Mesothelial cell of epicardium (in vitro differentiated cells): ENCODE measurements around the gene RER1. TPM values are rescaled to one million over a fixed set of nuclear protein-coding genes. Genes with fewer than 3 reads are reported as not detected.

ENCODE experiments used
- DNase-seq, 2 experiments: peaks; one replicate each; pipeline ENCODE4 v3.0.0; 2021; ENCODE audit warnings: low spot score in 2 of 2; ENCODE audit not compliant: unreplicated experiment in 2 of 2
- H3K27ac Mint-ChIP-seq: 2 replicates; pipeline ENCODE4 v1.8.0; 2021; ENCODE audit warnings: mixed read lengths
- H3K27me3 Mint-ChIP-seq: 2 replicates; pipeline ENCODE4 v1.8.0; 2021; ENCODE audit warnings: low read depth, mixed read lengths
- H3K36me3 Mint-ChIP-seq: 2 replicates; pipeline ENCODE4 v1.8.0; 2021; ENCODE audit warnings: mixed read lengths
- H3K4me1 Mint-ChIP-seq: 2 replicates; pipeline ENCODE4 v1.8.0; 2021; ENCODE audit warnings: mixed read lengths
- H3K4me3 Mint-ChIP-seq: 2 replicates; pipeline ENCODE4 v1.8.0; 2021; ENCODE audit warnings: mild to moderate bottlenecking, moderate library complexity, mixed read lengths
- H3K9me3 Mint-ChIP-seq: 2 replicates; pipeline ENCODE4 v1.8.0; 2021; ENCODE audit warnings: mixed read lengths
- total RNA-seq: library from RNA; stranded (reverse); gene quantifications from 3 replicates; pipeline ENCODE4 v1.2.1, GENCODE V29; 2021
- TF ChIP-seq, protein P1 (sequence below): fragments of 200-600 bp; sonication (generic); IDR thresholded peaks from one replicate; pipeline ENCODE4 v1.5.0; 2021; ENCODE audit warnings: antibody characterized with exemption; ENCODE audit not compliant: unreplicated experiment

The RER1 gene
- total RNA-seq, 1 donor from 2014 or later: 95.1 TPM

- no peak overlapping the region for H3K27ac Mint-ChIP-seq
- no peaks in the 10 kb centered on the region for H3K36me3 Mint-ChIP-seq
- H3K9me3 Mint-ChIP-seq: no peaks in the 10 kb centered on the region
- peak overlapping the region; percentile 41 for H3K4me3 Mint-ChIP-seq
- no peak for DNase-seq
- TF ChIP-seq, protein P1, sequence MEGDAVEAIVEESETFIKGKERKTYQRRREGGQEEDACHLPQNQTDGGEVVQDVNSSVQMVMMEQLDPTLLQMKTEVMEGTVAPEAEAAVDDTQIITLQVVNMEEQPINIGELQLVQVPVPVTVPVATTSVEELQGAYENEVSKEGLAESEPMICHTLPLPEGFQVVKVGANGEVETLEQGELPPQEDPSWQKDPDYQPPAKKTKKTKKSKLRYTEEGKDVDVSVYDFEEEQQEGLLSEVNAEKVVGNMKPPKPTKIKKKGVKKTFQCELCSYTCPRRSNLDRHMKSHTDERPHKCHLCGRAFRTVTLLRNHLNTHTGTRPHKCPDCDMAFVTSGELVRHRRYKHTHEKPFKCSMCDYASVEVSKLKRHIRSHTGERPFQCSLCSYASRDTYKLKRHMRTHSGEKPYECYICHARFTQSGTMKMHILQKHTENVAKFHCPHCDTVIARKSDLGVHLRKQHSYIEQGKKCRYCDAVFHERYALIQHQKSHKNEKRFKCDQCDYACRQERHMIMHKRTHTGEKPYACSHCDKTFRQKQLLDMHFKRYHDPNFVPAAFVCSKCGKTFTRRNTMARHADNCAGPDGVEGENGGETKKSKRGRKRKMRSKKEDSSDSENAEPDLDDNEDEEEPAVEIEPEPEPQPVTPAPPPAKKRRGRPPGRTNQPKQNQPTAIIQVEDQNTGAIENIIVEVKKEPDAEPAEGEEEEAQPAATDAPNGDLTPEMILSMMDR: no peak
- H3K4me1 Mint-ChIP-seq: peaks cover 5% of the 10 kb centered on the region
- peaks cover 72% of the 10 kb centered on the region for H3K27me3 Mint-ChIP-seq
Measured at GRCh38 chr1:2442661-2443060, 51.0 kb downstream of the RER1 start.

DNA sequence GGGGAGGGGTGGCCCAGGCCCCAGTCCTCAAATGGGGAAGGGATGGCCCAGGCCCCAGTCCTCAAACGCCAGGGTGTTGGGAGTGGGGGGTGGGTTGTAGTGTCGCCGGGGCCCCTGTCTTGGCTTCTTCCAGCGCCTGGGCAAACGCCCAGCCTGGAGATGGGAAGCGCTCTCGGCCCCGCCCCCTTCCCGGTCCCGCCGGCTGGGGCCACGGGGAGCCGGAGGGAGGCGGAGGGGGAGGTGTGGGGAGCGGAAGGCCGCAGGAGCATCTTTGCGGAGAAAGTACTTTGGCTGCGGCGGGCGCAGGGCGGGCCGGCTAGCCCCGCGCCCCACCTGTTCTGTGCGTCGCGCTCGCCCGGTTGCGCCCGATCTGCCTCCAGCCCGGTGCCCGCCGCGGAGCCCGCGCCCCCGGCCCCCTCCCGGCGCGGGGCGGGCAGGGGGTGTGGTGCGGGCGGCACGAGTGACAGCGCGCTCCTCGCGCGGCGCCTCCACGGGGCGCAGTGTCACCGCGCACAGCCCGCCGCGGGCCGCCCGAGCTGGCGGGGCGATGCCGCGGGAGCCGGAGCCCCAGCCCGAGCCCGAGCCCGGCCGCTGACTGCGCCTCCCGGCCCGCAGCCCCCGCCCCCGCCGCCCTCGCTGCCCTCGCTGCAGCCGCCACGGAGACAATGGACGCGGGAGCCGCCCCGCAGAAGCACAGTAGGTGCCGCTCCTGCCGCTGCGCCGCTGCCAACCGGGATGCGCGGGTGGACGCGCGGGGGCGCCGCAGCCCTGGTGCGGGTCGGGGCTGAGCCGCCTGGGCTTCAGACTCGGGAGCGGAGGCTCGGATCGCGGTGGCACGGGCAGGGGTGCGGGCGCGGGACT is 51.9 kb downstream of the RER1 start:
- peaks cover 73% of the 10 kb centered on the region for H3K27me3 Mint-ChIP-seq
- no peak overlapping the region for H3K4me3 Mint-ChIP-seq
- no peaks in the 10 kb centered on the region for H3K36me3 Mint-ChIP-seq
- peaks cover 5% of the 10 kb centered on the region for H3K4me1 Mint-ChIP-seq
- no peak for DNase-seq
- TF ChIP-seq, protein P1: no peak
- no peaks in the 10 kb centered on the region for H3K9me3 Mint-ChIP-seq
- no peak overlapping the region for H3K27ac Mint-ChIP-seq

GRCh38 chr1:2444138-2444591 is 52.5 kb downstream of the RER1 start:
- no peaks in the 10 kb centered on the region for H3K9me3 Mint-ChIP-seq
- no peak overlapping the region for H3K4me3 Mint-ChIP-seq
- peaks cover 76% of the 10 kb centered on the region for H3K27me3 Mint-ChIP-seq
- DNase-seq: no peak
- TF ChIP-seq, protein P1: no peak
- no peak overlapping the region for H3K27ac Mint-ChIP-seq
- no peaks in the 10 kb centered on the region for H3K36me3 Mint-ChIP-seq
- H3K4me1 Mint-ChIP-seq: peaks cover 5% of the 10 kb centered on the region

DNA sequence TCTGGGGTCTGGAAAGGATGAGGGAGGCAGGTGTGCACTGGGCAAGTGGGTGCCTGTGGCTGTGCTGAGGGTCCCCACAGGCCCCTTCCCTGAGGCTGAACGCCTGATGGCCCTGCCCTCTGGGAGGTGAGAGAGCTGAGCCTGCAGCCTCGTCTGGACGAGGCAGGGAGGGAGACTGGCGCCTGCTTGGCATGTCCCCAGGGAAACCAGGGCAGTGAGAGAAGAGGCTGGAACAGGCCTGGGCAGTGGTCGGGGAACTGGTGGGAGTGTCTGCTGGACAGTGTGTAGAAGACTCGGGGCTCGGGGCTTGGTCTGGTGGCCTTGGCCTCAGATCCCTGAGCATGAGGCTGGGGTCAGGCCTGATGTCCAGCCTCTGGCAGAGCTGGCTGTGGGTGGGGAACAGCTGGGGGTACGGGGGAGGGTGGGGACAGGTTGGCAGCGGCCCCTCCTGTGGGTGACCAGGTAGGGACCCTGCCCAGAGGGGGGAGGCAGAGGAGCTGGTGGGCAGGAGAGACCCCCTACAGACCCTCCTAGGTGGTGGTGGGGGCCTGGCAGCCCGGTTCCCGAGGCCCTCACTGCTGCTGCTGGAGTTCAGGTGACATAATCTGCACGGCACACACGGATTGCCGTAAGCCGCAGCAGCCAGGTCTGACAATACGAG is 53.7 kb downstream of the RER1 start:
- DNase-seq: no peak
- no peak overlapping the region for H3K27ac Mint-ChIP-seq
- TF ChIP-seq, protein P1: no peak
- H3K27me3 Mint-ChIP-seq: peaks cover 71% of the 10 kb centered on the region
- no peak overlapping the region for H3K4me3 Mint-ChIP-seq
- no peaks in the 10 kb centered on the region for H3K36me3 Mint-ChIP-seq
- peaks cover 5% of the 10 kb centered on the region for H3K4me1 Mint-ChIP-seq
- no peaks in the 10 kb centered on the region for H3K9me3 Mint-ChIP-seq

- TF ChIP-seq, protein P1: no peak
- no peak for DNase-seq
- peaks cover 69% of the 10 kb centered on the region for H3K27me3 Mint-ChIP-seq
- H3K9me3 Mint-ChIP-seq: no peaks in the 10 kb centered on the region
- H3K4me1 Mint-ChIP-seq: peaks cover 5% of the 10 kb centered on the region
- no peaks in the 10 kb centered on the region for H3K36me3 Mint-ChIP-seq
- no peak overlapping the region for H3K4me3 Mint-ChIP-seq
- no peak overlapping the region for H3K27ac Mint-ChIP-seq
Measured at GRCh38 chr1:2445823-2446215, 54.2 kb downstream of the RER1 start.
